ENCODE results near the gene TRABD.

Gene TRABD

GRCh38 chr22:50173983-50174355, 11.7 kb upstream of the TRABD start:
- no peak for DNase-seq (ENCODE audit: low spot score)

GRCh38 chr22:50174382-50175190, 11.1 kb upstream of the TRABD start:
- DNase-seq (ENCODE audit: low spot score), result no peak

- DNase-seq (ENCODE audit: low spot score), result no peak
Measured at GRCh38 chr22:50175191-50175461, 10.6 kb upstream of the TRABD start.

DNA sequence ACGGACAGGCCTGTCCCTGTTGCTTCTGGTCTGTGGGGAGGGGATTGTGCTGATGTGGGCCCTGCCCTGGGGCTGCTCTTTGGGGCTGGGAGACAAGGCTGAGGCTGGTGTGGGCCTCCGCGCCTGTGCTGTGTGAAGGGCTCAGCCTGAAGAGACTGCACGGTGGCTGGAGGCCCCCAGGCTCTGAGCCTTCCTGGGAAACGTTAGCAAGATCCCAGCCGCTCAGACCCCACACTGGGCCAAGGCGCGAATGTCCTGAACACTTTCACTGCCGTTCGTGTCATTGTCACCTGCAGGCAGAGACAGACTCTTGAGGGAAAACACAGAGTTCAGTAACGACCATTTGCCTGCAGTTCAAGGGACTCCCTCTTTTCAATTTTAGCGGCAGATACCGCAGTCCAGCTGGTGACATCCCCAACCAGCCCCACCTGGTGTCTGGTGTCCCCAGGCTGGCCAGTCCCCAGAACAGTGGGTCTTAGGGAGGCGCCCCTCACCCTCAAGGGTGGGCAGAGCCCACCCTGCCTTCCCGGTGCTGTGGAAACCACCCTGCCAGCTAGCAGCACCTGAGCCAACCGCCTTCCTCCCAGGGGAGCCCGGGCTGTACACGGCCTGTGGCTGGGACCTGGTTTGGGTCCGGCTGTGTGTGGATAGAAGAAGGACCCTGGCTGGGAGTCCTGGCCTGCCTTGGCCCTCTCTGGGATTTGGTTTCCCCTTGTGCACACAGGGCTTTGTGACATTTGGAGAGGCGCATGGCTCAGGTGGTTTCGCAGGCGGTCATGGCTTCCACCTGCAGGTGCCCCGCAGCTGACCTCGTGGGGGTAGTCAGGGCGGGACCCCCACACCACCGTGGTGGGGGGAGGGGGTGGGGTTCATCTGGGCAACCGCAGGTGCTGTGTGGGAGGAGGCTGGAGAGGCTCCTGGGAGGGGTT, 9.5 kb upstream of the TRABD start:
- no peak for DNase-seq (ENCODE audit: low spot score)

DNA sequence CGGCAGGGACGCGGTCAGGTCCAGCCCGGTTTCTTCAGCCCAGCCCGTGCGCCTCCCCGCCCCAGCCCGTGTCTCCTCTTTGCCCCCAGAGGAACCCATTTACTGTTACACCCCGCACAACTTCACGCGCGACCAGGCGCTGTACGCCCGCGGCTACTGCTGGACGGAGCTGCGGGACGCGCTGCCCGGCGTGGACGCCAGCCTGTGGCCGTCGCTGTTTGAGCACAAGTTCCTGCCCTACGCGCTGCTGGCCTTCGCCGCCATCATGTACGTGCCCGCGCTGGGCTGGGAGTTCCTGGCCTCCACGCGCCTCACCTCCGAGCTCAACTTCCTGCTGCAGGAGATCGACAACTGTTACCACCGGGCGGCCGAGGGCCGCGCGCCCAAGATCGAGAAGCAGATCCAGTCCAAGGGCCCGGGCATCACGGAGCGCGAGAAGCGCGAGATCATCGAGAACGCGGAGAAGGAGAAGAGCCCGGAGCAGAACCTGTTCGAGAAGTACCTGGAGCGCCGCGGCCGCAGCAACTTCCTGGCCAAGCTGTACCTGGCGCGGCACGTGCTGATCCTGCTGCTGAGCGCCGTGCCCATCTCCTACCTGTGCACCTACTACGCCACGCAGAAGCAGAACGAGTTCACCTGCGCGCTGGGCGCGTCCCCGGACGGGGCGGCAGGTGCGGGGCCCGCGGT, 8.7 kb upstream of the TRABD start:
- no peak for DNase-seq (ENCODE audit: low spot score)

DNA sequence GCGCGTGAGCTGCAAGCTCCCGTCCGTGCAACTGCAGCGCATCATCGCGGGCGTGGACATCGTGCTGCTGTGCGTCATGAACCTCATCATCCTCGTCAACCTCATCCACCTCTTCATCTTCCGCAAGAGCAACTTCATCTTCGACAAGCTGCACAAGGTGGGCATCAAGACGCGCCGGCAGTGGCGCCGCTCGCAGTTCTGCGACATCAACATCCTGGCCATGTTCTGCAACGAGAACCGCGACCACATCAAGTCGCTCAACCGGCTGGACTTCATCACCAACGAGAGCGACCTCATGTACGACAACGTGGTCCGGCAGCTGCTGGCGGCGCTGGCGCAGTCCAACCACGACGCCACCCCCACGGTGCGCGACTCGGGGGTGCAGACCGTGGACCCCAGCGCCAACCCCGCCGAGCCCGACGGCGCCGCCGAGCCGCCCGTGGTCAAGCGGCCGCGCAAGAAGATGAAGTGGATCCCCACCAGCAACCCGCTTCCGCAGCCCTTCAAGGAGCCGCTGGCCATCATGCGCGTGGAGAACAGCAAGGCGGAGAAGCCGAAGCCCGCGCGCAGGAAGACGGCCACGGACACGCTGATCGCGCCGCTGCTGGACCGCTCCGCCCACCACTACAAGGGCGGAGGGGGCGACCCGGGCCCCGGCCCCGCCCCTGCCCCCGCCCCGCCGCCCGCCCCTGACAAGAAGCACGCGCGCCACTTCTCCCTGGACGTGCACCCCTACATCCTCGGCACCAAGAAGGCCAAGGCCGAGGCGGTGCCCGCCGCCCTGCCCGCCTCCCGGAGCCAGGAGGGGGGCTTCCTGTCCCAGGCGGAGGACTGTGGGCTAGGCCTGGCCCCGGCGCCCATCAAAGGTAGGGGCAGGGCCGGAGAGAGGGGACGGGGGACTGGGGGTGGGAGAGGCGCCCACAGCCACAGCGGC, 7.9 kb upstream of the TRABD start:
- no peak for DNase-seq (ENCODE audit: low spot score)

GRCh38 chr22:50178471-50178864, 7.2 kb upstream of the TRABD start:
- DNase-seq (ENCODE audit: low spot score), result no peak

- no peak for DNase-seq (ENCODE audit: low spot score)
Measured at GRCh38 chr22:50178871-50179869, 6.5 kb upstream of the TRABD start.

DNA sequence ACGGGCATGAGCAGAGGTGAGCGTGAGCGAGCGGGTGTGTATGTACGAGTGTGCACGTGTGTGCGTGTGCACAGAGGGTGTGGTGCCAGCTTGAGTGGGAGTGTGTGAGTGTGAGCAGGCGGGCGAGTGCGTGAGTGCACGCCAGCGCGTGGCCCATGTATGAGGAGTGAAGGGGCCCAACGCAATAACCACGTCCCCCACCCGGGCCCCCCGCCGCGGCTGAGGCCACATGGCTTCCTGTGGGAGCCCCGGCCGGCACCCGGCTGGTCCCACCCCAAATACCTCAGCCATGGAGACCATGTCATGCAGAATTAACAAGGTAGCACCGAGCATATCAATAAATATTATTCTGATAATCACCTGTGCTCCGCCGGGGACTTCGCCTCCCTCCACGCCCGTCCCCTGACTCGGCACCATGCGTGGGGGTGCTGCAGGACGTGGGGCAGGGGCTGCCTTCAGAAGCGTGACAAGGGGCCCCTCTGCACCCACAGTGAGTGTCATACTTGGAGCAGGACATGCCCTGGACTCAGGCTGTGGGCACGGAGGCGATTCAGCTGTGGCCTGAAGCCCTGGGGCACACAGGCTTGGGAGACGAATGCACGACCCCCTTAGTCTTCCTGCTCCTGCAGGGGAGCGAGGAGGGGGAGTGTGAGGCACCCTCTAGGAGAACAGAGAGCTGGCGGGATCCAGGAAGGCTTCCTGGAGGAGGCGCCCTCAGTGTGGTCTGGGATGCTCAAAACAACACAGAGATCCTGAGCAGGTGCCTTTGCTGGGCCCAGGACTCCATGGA, 5.6 kb upstream of the TRABD start:
- no peak for DNase-seq (ENCODE audit: low spot score)

- no peak for DNase-seq (ENCODE audit: low spot score)
Measured at GRCh38 chr22:50180727-50181521, 4.8 kb upstream of the TRABD start.

- DNase-seq (ENCODE audit: low spot score), result no peak
Measured at GRCh38 chr22:50182176-50183081, 3.3 kb upstream of the TRABD start.

GRCh38 chr22:50183141-50183971, 2.4 kb upstream of the TRABD start:
- no peak for DNase-seq (ENCODE audit: low spot score)

- DNase-seq (ENCODE audit: low spot score), result no peak
Measured at GRCh38 chr22:50184004-50184901, 1.5 kb upstream of the TRABD start.

DNA sequence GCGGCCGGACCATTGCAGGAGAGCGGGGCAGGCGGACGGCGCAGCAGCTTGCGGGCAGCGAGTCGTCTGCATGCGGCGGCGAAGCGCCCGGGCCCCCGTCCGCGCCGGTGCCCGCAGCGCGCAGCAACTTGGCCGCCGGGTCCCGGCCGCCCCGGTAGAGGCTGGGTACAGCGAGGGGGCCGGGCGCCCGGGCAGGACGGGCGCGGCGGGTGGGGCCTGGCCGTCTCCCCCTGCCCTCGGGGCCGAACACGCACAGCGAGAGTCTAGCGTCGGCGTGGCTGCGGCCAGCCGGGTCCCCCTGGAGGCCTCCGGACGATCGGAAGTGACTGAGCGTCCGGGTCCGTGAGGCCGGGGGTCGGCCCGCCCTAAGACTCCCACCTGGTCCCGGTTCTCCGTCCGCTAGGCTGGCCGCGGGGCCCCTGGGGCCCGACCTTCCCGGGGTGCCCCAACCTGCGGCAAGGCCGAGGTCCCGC, 775 bp upstream of the TRABD start:
- DNase-seq (ENCODE audit: low spot score), result no peak

GRCh38 chr22:50186181-50186714, 535 bp downstream of the TRABD start:
- DNase-seq (ENCODE audit: low spot score), result no peak
